DMS53 (cell line): Measurements from ENCODE around the gene CD1B.
"Not testable (repeated sequence)": the region's sequence is repeated elsewhere in the genome, so short reads cannot be mapped to it uniquely, and the experiment has no call there.

ENCODE experiments used
- DNase-seq: peaks from one replicate; lab custom pipeline; 2025; lab: John Stamatoyannopoulos, UW

The CD1B gene

DNA sequence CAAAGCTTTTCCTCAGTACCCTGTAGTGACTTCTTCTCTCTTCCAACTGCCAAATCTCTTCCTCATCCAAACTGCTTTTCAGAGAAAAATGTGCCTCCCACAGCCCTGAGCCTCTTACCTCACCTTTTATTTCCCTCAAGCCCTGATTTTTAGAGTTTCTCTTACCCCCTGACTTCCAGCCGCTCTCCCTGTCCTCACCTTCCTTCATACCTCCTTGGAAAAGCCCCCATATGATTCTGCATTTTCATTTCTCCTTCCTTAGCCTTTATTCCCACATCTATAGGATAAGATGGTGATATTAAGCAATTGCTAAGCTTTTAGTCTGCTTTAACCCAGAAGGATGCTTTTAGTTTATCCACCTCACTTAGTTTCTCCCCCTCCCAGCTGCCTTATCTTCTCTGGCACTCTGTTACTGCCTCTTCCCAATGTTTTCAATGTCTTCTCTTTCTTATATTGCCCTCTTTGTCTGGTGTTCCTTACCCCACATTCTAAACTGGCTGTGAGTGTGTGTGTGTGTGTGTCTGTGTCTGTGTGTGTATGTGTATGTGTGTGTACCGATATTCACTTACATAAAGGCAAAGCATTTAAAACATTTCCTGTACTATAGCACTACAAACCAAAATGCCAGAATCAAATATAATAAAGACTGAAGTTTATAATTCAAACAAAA is at the start of gene CD1B:
CD1B (minus strand) TSS at position 51 of the 670 bp plus-strand sequence. CDS start 108 bp downstream, outside the sequence.
- no peak for DNase-seq

DNA sequence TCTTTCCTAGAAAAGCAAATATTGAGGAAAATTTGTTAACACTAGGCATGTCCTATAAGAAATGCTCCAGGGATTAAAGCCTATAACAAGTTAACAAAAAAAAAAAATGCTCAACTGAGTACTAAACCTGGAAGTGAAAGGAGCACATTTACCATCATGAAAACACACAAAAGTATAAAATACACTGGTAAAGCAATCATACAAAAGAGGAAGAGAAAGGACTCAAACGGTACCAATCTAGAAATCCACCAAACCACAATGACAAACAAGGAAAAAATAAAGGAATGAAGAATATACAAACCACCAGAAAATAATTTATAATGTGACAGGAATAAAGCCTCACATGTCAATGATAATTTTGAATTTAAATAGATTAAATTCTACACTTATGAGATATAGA is 43.5 kb upstream of the CD1B start:
- no peak for DNase-seq

DNA sequence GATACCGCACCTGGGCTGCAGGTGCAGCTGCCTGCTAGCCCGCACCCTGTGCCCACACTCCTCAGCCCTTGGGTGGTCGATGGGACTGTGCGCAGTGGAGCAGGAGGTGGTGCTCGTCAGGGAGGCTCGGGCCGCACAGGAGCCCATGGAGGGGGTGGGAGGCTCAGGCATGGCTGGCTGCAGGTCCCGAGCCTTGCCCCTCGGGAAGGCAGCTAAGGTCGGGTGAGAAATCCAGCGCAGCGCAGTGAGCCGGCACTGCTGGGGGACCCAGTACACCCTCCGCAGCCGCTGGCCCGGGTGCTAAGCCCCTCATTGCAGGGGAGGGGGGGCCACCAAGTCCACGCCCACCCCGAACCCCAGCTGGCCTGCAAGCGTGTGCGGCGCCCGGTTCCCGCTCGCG is 42.8 kb upstream of the CD1B start:
- not testable (repeated sequence) for DNase-seq

DNA sequence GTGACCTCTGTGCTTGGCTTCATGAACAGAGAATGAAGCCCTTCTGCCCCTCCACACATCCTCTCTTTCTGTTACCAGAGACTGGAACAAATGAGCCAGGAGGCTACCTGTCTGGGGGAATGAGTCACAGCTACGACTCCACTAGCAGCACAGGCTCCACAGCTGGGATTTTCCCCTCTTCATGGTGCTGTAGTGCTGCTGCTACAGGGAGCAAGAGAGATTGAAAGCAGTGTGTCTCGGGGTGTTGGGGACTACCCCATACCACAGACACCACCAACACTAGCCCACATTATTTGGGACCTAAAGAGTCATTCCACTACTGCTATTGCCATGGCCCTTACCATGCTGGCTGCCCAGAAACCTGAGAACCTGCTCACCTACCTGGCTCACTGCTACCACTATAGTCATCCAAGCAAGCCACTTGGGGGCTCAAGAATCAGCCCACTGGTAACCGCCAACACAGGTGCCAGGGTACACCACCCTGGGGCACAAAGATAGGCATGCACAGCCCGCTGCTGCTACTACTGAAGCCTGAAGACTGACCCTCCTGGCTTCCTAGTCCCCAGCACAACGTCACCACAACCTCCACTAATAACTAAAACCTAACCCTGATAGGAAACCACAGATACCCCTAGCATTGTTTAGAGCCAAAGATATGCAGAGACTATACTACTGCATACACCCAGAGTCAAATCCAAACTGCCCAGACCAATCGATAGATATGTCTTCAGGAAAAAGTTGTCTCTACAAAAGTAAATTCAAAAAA is 40.0 kb upstream of the CD1B start:
- peak; percentile 39 for DNase-seq

DNA sequence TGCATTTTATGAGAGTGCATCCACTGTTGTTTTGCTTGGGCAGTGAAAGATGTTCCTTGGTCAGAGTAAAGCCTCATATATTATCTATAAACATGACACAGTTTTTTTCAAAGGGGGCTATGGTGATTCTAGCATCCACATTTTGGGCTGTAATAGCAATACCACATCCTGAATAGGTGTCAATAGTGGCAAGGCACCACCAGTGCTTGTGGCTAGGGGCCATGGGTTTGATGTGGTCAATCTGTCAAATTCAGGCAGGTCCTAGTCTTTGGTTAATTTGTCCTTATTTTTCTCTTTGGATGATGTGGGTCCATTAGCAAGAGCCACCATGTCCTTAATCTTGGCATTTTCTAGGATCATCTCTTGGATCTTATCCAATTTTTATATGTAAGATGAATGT is 35.5 kb upstream of the CD1B start:
- no peak for DNase-seq

DNA sequence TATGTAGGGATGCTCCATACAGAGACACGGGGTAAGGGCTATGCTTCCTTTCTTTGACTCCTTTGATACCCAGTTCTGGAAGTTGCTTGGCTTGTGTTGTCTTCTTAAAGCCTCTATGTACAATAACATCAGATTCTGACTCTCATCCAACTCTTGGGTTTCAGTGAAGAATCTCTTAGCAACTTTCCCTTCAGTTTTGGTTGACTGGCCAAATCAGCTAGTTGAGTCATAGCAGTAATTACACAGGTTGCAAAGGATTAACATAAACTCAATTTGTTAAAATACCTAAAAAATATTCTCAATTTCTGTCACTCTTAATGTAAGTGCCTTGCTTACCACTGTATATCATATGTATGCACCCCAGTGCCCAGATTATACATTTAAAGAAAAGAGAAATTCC is 31.6 kb upstream of the CD1B start:
- DNase-seq = no peak

DNA sequence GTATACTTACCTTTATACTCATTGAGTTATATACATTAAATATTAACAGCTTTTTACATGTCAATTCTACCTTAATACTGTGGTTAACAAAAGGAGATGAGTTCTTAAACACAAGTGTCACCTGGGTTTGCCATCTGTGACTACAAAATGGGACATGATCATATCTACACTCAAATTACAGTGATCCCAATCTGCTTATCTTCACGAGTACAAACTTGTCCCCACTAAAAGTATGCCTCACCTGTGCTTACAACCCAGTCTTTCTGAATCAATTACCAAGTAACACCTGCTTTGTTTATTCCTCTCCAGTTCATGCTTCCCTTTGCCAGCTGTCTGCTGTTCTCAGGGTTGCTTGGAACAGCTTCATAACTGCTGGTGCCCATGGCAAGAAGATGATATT is 31.2 kb upstream of the CD1B start:
- no peak for DNase-seq

DNA sequence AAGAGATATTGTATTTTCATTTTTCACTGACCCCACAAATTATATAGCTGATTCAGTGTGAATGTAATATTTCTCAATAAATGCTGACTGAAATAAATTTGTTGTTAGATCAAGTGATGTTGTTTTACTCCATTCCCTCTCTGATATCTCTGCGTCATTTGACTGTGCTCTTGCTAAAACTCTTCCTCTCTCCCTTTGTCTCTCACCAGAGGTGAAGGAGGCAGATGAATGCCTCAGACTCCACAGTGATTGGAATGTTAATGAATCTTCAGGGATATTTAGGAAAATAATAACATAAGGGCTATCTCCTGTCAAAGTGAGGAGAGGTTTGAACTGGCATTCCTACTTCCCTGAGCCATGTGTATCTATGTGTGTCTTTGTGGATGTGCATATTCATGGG is 26.1 kb upstream of the CD1B start:
- no peak for DNase-seq

DNA sequence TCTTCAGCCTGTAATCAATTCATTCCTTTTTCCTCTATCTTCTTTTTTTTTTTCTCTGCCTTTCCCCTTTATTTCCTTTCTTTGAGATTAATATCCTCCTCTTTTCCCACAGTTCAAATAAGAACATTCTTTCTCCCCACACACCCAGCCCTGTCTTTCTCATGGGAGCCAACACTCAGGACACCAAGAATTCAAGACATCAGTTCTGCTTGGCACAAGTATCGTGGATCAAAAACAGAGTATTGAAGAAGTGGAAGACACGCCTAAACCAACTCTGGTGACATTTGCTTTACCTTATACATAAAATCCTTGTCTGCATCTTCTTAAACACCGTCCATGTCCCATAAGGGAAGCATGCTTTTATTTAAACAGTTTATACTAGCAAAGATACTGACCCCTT is 25.3 kb upstream of the CD1B start:
- DNase-seq = no peak

DNA sequence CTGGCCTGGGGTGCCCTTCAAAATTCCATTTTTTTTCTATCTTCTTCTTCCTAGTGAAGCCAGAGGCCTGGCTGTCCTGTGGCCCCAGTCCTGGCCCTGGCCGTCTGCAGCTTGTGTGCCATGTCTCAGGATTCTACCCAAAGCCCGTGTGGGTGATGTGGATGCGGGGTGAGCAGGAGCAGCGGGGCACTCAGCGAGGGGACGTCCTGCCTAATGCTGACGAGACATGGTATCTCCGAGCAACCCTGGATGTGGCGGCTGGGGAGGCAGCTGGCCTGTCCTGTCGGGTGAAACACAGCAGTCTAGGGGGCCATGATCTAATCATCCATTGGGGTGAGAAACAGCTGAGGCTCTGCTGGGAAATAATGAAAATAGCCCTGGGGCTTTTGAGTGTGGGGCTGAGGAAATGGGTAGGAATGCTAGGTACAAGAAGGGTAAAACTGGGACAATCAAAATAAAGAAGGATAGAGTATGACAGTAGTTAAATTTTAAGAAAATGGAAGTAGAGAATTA is 24.5 kb upstream of the CD1B start:
- no peak for DNase-seq

DNA sequence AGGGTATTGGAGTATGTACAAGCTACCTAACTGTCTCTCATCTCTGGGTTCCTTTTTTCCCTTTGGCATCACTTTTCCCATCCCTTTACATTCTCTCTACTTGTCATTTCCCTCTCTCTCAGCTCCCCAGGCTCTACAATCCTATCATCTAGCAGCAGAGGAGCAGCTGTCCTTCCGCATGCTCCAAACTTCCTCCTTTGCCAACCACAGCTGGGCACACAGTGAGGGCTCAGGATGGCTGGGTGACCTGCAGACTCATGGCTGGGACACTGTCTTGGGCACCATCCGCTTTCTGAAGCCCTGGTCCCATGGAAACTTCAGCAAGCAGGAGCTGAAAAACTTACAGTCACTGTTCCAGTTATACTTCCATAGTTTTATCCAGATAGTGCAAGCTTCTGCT is 22.9 kb upstream of the CD1B start:
- no peak for DNase-seq

DNA sequence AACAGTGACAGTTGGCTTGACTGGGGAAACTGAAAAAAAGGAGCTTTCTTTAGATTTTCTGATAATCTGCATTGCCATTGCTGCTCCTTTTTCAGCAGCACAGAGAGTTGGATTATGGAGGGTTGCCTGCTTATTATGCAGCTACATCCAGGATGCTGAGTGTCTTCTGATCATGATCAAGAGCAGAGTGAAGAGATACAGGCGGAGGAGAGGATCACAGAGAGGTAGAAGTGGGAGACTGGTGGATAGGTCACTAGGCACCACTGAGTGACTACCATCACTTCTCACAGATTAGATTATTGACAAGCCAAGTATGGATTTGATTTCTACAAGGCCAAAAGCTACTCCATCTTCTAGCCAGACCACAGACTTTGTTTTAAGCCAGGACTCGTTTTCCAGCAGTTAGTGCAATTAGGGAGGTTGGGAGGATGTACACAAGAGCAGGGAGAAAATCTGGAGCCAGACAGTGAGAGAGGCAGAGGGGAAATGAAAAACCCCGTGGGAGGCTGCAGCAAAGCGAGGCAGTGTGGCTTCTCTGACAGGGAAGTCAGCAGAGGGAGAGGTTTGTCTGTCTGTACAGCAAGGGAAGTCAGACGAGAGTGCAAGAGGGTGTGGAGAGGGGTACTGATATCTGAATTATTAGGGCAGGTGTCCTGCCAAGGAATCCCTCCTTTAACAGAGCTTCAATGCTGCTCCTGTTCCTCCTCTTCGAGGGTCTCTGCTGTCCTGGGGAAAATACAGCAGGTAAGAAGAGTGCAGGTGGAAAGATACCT is 22.2 kb upstream of the CD1B start, which contains the start of gene CD1E:
CD1E (plus strand) TSS at position 592 of the 773 bp plus-strand sequence; CDS start at position 687, 95 bp downstream.
- DNase-seq = no peak

DNA sequence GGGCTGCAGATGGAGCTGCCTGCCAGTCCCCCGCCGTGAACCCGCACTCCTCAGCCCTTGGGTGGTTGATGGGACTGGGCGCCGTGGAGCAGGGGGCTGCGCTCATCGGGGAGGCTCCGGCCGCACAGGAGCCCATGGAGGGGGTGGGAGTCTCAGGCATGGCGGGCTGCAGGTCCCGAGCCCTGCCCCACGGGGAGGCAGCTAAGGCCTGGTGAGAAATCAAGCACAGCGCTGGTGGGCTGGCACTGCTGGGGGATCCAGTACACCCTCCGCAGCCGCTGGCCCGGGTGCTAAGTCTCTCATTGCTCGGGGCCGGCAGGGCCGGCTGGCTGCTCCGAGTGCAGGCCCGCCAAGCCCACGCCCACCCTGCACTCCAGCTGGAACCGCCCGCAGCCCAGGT is 17.6 kb upstream of the CD1B start:
- not testable (repeated sequence) for DNase-seq

DNA sequence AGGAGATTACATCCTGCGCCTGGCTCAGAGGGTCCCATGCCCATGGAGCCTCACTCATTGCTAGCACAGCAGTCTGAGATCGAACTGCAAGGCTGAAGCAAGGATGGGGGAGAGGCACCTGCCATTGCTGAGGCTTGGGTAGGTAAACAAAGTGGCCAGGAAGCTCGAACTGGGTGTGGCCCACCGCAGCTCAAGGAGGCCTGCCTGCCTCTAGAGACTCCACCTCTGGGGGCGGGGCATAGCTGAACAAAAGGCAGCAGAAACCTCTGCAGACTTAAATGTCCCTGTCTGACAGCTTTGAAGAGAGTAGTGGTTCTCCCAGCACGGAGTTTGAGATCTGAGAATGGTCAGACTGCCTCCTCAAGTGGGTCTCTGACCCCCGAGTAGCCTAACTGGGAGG is 5.1 kb upstream of the CD1B start:
- peak; percentile 37 for DNase-seq

DNA sequence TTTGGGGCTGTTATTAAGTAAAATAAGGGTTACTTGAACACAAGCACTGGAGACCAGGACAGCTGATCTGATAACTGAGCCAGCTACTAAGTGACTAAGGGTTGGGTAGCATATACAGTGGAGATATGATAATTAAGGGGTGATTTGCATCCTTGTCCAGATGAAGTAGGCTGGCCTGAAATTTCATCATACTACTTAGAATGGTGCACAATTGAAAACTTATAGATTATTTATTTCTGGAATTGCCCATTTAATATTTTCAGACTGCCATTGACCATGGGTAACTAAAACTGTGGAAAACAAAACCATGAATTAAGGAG is 3.8 kb upstream of the CD1B start:
- DNase-seq = no peak

DNA sequence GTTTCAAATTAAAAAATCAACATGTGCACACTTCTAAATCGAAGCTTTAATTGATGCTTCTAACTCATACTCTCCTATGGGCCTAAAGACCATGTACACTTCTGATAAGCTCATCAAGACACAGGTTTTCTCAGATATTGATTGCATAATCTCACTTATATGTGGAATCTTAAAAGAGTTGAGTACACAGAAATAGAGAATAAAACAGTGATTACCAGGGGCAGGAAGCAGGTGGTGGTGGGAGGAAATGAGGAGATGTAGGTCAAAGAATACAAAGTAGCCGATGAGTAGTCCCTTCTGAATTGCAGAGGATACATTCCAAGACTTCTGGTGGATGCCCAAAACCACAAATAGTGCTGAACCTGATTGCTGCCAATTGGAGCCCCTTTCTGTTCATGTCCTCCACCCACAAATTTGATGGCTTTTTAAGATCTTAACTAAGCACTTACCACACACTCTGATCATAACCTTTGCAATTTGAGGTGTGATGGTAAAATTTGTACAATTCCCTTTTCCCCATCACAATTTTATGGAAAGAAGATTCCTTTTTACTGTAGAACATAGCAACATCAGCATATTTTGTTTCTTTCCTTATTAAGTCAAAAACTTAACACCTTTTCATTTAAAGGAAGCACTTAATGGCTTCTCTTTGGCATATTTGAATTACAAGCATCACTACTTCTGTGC is 3.3 kb upstream of the CD1B start:
- no peak for DNase-seq

DNA sequence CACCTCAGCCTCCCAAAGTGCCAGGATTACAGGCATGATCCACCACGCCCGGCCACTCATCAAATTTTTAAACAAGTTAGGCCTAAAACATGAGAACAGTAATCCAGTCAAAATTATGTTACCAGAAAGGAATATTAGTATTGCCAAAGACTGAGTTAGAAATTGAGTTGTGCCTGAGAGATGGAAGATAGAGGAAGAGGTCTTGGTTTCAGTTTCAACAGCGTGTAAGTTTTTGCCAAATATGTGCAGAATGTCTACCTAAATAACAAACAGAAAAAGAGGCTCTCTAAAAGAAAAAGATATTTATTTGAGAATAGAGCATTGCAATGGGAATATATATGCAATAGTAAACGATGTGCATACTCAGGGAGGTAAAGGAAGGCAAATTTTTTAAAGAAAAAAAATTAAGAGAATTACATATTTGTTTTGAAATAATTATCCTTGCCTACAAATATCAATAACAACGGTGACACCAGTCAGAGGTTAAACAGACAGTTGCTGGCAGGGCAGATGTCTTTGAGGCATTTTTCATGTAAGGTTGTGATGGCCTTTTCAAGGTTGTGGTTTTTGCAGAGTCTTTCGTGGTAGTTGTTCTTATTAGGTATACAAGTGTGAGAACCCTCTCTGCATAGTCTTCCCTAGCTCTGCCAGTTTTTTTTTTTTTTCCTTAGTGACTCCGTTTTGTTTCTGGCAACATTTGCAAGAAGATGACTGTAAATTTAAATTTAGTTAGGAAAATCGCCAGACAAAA is 2.2 kb upstream of the CD1B start:
- DNase-seq = no peak

DNA sequence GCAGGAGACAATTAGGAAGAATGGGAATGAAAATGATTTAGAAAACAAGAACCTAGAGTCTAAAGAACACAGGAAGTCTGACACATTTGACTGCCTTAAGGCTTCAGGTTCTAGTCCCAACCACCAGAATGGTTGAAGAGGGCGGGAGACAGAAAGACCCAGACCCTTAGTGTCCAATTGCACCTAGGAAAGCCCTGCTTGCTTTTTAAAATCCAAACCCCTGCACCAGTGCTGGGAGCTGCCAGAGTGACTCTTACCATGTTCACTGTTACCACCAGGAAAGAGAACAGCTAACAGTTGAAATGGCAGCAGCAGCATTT is 265 bp downstream of the CD1B start:
- no peak for DNase-seq

DNA sequence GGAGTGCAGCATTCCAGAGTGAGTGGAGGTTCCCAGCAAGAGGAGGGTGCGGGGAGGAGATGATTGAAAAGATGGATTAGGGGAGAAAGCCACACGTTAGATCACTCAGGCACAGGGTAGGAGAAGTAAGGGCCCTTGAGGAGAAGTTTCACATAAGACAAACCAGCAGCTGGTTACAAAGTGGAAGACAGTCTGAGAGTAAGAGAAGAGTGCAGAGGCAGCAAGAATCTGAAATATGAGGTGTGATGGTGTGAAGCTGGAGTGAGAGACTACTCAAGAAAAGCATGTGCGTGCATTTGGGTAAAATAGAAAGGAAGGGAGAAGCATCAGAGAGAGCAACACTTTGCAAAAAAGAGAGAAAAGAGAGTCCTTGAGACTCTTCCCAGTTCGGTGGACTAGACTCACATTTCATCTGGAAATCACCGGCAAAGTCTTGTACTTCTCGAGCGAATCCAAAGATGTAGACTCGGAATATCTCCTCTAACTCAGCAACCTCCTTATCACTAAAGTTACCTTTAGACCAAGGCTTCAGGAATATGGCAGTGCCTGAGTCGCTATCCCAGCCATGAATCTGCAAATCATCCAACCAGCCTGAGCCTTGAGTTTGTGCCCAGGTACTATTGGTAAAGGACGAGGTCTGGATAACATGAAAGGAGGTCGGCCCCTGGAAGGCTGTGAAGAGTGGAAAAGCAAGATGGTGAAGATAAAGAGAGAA is 783 bp downstream of the CD1B start:
- no peak for DNase-seq

DNA sequence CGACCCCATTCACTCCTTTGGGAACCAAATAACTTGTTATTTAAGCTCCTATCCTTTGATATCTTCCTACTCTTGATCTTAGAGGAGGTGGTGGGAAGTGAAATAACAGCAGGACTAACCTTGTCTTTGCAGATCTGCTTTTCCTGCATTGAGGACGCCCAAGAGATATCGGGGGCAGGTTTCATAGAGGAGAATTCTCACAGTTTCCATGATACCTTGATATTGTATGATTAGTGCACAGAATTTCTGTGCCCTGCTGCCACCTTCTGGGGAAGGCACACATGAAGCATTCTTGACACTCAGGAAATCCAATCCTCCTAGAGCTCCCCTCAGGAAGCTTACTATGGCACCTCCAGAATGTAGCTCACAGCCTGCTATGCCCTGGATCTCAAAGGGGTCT is 1.6 kb downstream of the CD1B start:
- DNase-seq = peak; percentile 46

DNA sequence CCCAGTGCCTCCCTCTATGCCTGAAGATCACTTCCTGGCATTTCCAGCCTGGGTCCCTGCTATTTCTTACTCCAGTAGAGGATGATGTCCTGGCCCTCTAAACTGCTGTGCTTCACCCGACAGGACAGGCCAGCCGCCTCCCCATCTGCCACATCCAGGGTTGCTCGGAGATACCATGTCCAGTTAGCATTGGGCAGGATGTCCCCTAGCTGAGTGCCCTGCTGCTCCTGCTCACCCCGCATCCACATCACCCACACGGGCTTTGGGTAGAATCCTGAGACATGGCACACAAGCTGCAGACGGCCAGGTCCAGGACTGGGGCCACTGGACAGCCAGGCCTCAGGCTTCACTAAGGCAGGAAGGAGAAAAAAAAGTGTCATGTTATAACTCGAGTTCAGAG is 2.0 kb downstream of the CD1B start:
- DNase-seq = no peak
